CD4-positive, alpha-beta T cell (primary cell): ENCODE results near the gene KRT74. TPM values are rescaled to one million over a fixed set of nuclear protein-coding genes. Genes with fewer than 3 reads are reported as not detected.

Experiments
- ATAC-seq: fragments of 200-7000 bp; cut with Tn5 transposase; one replicate; pipeline ENCODE4 v1.10.0; 2022; ENCODE audit warnings: mild to moderate bottlenecking; ENCODE audit not compliant: poor library complexity
- CTCF ChIA-PET: fragments of 350-600 bp; sonication (Branson Sonifier 250); formaldehyde crosslinking; loops from one replicate; lab custom pipeline; 2021; ENCODE audit warnings: antibody characterized with exemption, inconsistent platforms; lab: Charles Lee
- POLR2A ChIA-PET: fragments of 350-600 bp; sonication (Branson Sonifier 250); formaldehyde crosslinking; loops from one replicate; lab custom pipeline; 2021; ENCODE audit warnings: antibody characterized with exemption, inconsistent platforms; lab: Charles Lee
- DNase-seq, 14 experiments: peaks; one replicate each; pipeline ENCODE4 v3.0.0-alpha.2; 2013 to 2020; ENCODE audit warnings: mixed read lengths in 2 of 14
- H3K27ac ChIP-seq, 2 donors: one replicate each; pipeline versions ENCODE4 v1.5.1 to v1.7.0; 2013; ENCODE audit warnings: low read length in 2 of 2, low read depth in 1 of 2, mild to moderate bottlenecking in 1 of 2
- H3K27me3 ChIP-seq, 2 experiments: 1 replicate in 1 of 2; 2 replicates in 1 of 2; pipeline versions ENCODE4 v1.6.1 to v1.7.0; 2013; ENCODE audit warnings: low read length in 2 of 2, control low read depth in 1 of 2, mild to moderate bottlenecking in 1 of 2, moderate library complexity in 1 of 2; ENCODE audit not compliant: insufficient read depth in 2 of 2, control insufficient read depth in 1 of 2
- H3K36me3 ChIP-seq: one replicate; pipeline ENCODE4 v1.6.1; 2013; ENCODE audit warnings: low read length, control low read depth; ENCODE audit not compliant: insufficient read depth
- H3K4me1 ChIP-seq: one replicate; pipeline ENCODE4 v1.6.1; 2013; ENCODE audit warnings: low read length, control low read depth; ENCODE audit not compliant: insufficient read depth
- H3K4me3 ChIP-seq: one replicate; pipeline ENCODE4 v1.5.1; 2013; ENCODE audit warnings: mild to moderate bottlenecking, low read length, moderate library complexity
- H3K9me3 ChIP-seq, 2 experiments: 1 replicate in 1 of 2; 2 replicates in 1 of 2; pipeline versions ENCODE4 v1.6.1 to v1.7.0; 2013; ENCODE audit warnings: low read length in 2 of 2, mild to moderate bottlenecking in 2 of 2, control low read depth in 1 of 2, moderate library complexity in 1 of 2; ENCODE audit not compliant: control insufficient read depth in 1 of 2, insufficient read depth in 1 of 2
- H3K27ac Mint-ChIP-seq: one replicate; pipeline ENCODE4 v1.8.0; 2020; ENCODE audit warnings: mixed read lengths
- H3K27me3 Mint-ChIP-seq: one replicate; pipeline ENCODE4 v1.8.0; 2021; ENCODE audit warnings: mixed read lengths
- H3K36me3 Mint-ChIP-seq: one replicate; pipeline ENCODE4 v1.8.0; 2021; ENCODE audit warnings: low read depth, mixed read lengths
- H3K4me1 Mint-ChIP-seq: one replicate; pipeline ENCODE4 v1.8.0; 2021; ENCODE audit warnings: low read depth, mixed read lengths
- H3K4me3 Mint-ChIP-seq: one replicate; pipeline ENCODE4 v1.8.0; 2020; ENCODE audit warnings: mild to moderate bottlenecking, mixed read lengths
- H3K9me3 Mint-ChIP-seq: one replicate; pipeline ENCODE4 v1.8.0; 2020; ENCODE audit warnings: mixed read lengths
- CTCF ChIP-seq: fragments of 200-600 bp; IDR thresholded peaks from one replicate; pipeline ENCODE4 v1.8.0; 2022; ENCODE audit warnings: antibody characterized with exemption, mild to moderate bottlenecking
- intact Hi-C, 2 experiments: fragments of 100-400 bp; cut with DNase I in 1 of 2; cut with micrococcal nuclease in 1 of 2; formaldehyde crosslinking; loops; one replicate each; pipeline versions ENCODE4 v1.15.1 to v1.9.0; 2023 to 2025; cut with DNase I, micrococcal nuclease
- total RNA-seq, 174 experiments: library from RNA in 2 of 174; stranded (reverse) in 2 of 174; gene quantifications; one replicate each; pipeline ENCODE4 v1.2.3 and lab custom pipeline; 2021 to 2026

The KRT74 gene
- total RNA-seq, 2 experiments from 2014 or later = 0.30 to 0.34 TPM

GRCh38 chr12:52590021-52590420, 16.4 kb upstream of the KRT74 start:
- Histone ChIP-seq H3K9me3 (no peaks in the 10 kb centered on the region), H3K27me3 (no peaks in the 10 kb centered on the region), H3K4me1 (peaks cover 27% of the 10 kb centered on the region), H3K27ac (no peak overlapping the region), H3K4me3 (no peak overlapping the region), H3K36me3 (peaks cover 4% of the 10 kb centered on the region)
- Mint-ChIP-seq H3K27ac (peak overlapping the region; percentile 8), H3K27me3 (no peaks in the 10 kb centered on the region), H3K9me3 (no peaks in the 10 kb centered on the region), H3K4me1 (peaks cover 51% of the 10 kb centered on the region), H3K36me3 (peaks cover 52% of the 10 kb centered on the region), H3K4me3 (no peak overlapping the region)
- no peak for TF ChIP-seq CTCF
- CTCF ChIA-PET = interaction anchor here (1.3 kb wide), 1 partner anchor 280 kb away, joined by 3 read pairs; no protein-coding TSS in a partner anchor
- DNase-seq = no peak
- intact Hi-C loops = no loop called here
- no peak for ATAC-seq
- POLR2A ChIA-PET = interaction anchor here (1.2 to 1.8 kb wide), 2 partner anchors 16 to 20 kb away, joined by 4 to 5 read pairs; no protein-coding TSS in a partner anchor

GRCh38 chr12:52587563-52587962, 13.9 kb upstream of the KRT74 start:
- peaks cover 4% of the 10 kb centered on the region for H3K36me3 ChIP-seq
- no peak overlapping the region for H3K27ac ChIP-seq
- ATAC-seq (no peak), DNase-seq (no peak)
- no peak overlapping the region for H3K4me3 Mint-ChIP-seq
- no peaks in the 10 kb centered on the region for H3K27me3 ChIP-seq
- no peaks in the 10 kb centered on the region for H3K9me3 Mint-ChIP-seq
- no peak overlapping the region for H3K4me3 ChIP-seq
- ChIA-PET CTCF (interaction anchor here (1.1 to 2.5 kb wide), 2 partner anchors 283 to 292 kb away, joined by 3 to 13 read pairs; no protein-coding TSS in a partner anchor), POLR2A (interaction anchor here (1.1 to 6.1 kb wide), 2 partner anchors 23 to 29 kb away, joined by 3 to 114 read pairs; no protein-coding TSS in a partner anchor)
- peaks cover 41% of the 10 kb centered on the region for H3K4me1 ChIP-seq
- peaks cover 69% of the 10 kb centered on the region for H3K4me1 Mint-ChIP-seq
- intact Hi-C loops = loop anchor here (2.0 kb wide), 1 partner anchor 15 kb away; no protein-coding TSS in a partner anchor
- no peaks in the 10 kb centered on the region for H3K9me3 ChIP-seq
- peak overlapping the region; percentile 90 for H3K27ac Mint-ChIP-seq
- H3K27me3 Mint-ChIP-seq = no peaks in the 10 kb centered on the region
- TF ChIP-seq CTCF = no peak
- H3K36me3 Mint-ChIP-seq = peaks cover 38% of the 10 kb centered on the region

GRCh38 chr12:52585946-52586345, 12.3 kb upstream of the KRT74 start:
- H3K27me3 Mint-ChIP-seq = no peaks in the 10 kb centered on the region
- Histone ChIP-seq H3K27ac (no peak overlapping the region), H3K27me3 (no peaks in the 10 kb centered on the region), H3K36me3 (peaks cover 3% of the 10 kb centered on the region), H3K9me3 (no peaks in the 10 kb centered on the region), H3K4me3 (no peak overlapping the region), H3K4me1 (peaks cover 43% of the 10 kb centered on the region)
- DNase-seq (peak; percentile 48 to 95 (median 67)), ATAC-seq (peak; percentile 93)
- peak; percentile 42 for TF ChIP-seq CTCF
- H3K4me1 Mint-ChIP-seq = peaks cover 67% of the 10 kb centered on the region
- H3K27ac Mint-ChIP-seq = peak overlapping the region; percentile 90
- intact Hi-C loops = loop anchor here (1.0 to 2.0 kb wide), 5 partner anchors 17 to 95 kb away; no protein-coding TSS in a partner anchor
- POLR2A ChIA-PET = interaction anchor here (0.6 to 6.1 kb wide), 24 partner anchors 19 to 634 kb away, joined by 3 to 114 read pairs (median 6); no protein-coding TSS in a partner anchor
- CTCF ChIA-PET = interaction anchor here (1.1 to 4.2 kb wide), 10 partner anchors 27 to 299 kb away, joined by 3 to 41 read pairs (median 4); no protein-coding TSS in a partner anchor
- peaks cover 27% of the 10 kb centered on the region for H3K36me3 Mint-ChIP-seq
- H3K9me3 Mint-ChIP-seq = no peaks in the 10 kb centered on the region
- H3K4me3 Mint-ChIP-seq = peak overlapping the region; percentile 36
